HUES64 (cell line): Measurements from ENCODE around the gene EDC4.

ENCODE experiments used
- H3K27ac ChIP-seq: 2 replicates; pipeline ENCODE4 v1.7.0; 2013; ENCODE audit warnings: low read depth, low read length, inconsistent platforms
- H3K27me3 ChIP-seq: 2 replicates; pipeline ENCODE4 v1.6.1; 2013; ENCODE audit warnings: mild to moderate bottlenecking, low read length; ENCODE audit not compliant: insufficient read depth
- H3K36me3 ChIP-seq: 2 replicates; pipeline ENCODE4 v1.6.1; 2013; ENCODE audit warnings: mild to moderate bottlenecking, low read length; ENCODE audit not compliant: insufficient read depth
- H3K4me1 ChIP-seq: 2 replicates; pipeline ENCODE4 v1.6.1; 2013; ENCODE audit warnings: mild to moderate bottlenecking, low read length, moderate library complexity; ENCODE audit not compliant: insufficient read depth
- H3K4me3 ChIP-seq: 2 replicates; pipeline ENCODE4 v1.5.1; 2013; ENCODE audit warnings: mild to moderate bottlenecking, low read length, moderate library complexity
- H3K9ac ChIP-seq: 2 replicates; pipeline ENCODE4 v1.6.1; 2013; ENCODE audit warnings: mild to moderate bottlenecking, low read depth, low read length
- H3K9me3 ChIP-seq: 2 replicates; pipeline ENCODE4 v1.6.1; 2013; ENCODE audit warnings: low read depth, low read length; ENCODE audit not compliant: insufficient read depth
- WGBS: fragments of 150-250, 120-280 bp; methylation state at CpG from one replicate; pipeline ENCODE4 v1.1.7; 2013; ENCODE audit warnings: missing lambda C conversion rate; 5-methylcytosine and 5-hydroxymethylcytosine counted together

The EDC4 gene

DNA sequence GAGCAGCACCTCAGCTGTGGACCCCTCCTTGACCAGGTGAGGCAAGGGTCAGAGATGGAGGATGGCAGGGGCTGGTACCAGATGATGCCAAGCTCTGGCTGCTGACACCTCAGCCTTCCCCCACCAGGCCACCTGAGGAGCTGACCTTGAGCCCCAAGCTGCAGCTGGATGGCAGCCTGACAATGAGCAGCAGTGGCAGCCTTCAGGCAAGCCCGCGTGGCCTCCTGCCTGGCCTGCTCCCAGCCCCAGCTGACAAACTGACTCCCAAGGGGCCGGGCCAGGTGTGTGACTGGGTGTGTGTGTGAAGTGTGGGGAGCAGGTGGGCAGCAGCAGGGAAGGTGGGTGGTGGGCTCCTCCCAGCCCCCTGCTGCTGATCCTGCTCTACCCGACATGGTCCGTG is 7.1 kb downstream of the EDC4 start:
- WGBS, result 93% methylated on average over 5 of the region's 5 CpGs
- H3K4me1 ChIP-seq, result no peaks in the 10 kb centered on the region; the same call in 1 of the 2 replicates
- no peaks in the 10 kb centered on the region for H3K9me3 ChIP-seq
- H3K27ac ChIP-seq, result no peak overlapping the region
- no peaks in the 10 kb centered on the region for H3K27me3 ChIP-seq
- no peak overlapping the region for H3K4me3 ChIP-seq
- no peak overlapping the region for H3K9ac ChIP-seq
- peaks cover 83% of the 10 kb centered on the region for H3K36me3 ChIP-seq

DNA sequence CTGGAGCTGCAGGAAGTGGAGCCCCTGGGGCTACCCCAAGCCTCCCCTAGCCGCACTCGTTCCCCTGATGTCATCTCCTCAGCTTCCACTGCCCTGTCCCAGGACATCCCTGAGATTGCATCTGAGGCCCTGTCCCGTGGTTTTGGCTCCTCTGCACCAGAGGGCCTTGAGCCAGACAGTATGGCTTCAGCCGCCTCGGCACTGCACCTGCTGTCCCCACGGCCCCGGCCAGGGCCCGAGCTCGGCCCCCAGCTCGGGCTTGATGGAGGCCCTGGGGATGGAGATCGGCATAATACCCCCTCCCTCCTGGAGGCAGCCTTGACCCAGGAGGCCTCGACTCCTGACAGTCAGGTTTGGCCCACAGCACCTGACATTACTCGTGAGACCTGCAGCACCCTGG is 7.7 kb downstream of the EDC4 start:
- H3K4me1 ChIP-seq, result no peaks in the 10 kb centered on the region; the same call in 1 of the 2 replicates
- no peaks in the 10 kb centered on the region for H3K27me3 ChIP-seq
- H3K27ac ChIP-seq, result no peak overlapping the region
- no peaks in the 10 kb centered on the region for H3K9me3 ChIP-seq
- H3K9ac ChIP-seq, result no peak overlapping the region
- peaks cover 83% of the 10 kb centered on the region for H3K36me3 ChIP-seq
- WGBS, result 96% methylated on average over 13 of the region's 13 CpGs
- H3K4me3 ChIP-seq, result no peak overlapping the region

GRCh38 chr16:67881621-67882161 is 8.8 kb downstream of the EDC4 start:
- 95% methylated on average over 21 of the region's 21 CpGs for WGBS
- H3K9me3 ChIP-seq, result no peaks in the 10 kb centered on the region
- peaks cover 73% of the 10 kb centered on the region for H3K36me3 ChIP-seq
- H3K4me1 ChIP-seq, result no peaks in the 10 kb centered on the region; the same call in 1 of the 2 replicates
- H3K27ac ChIP-seq, result no peak overlapping the region
- no peak overlapping the region for H3K4me3 ChIP-seq
- no peak overlapping the region for H3K9ac ChIP-seq
- no peaks in the 10 kb centered on the region for H3K27me3 ChIP-seq

GRCh38 chr16:67882374-67883145 is 9.7 kb downstream of the EDC4 start:
- Histone ChIP-seq H3K4me3 (no peak overlapping the region), H3K27me3 (no peaks in the 10 kb centered on the region), H3K9me3 (no peaks in the 10 kb centered on the region), H3K4me1 (no peaks in the 10 kb centered on the region; the same call in 1 of the 2 replicates), H3K27ac (no peak overlapping the region), H3K36me3 (peaks cover 65% of the 10 kb centered on the region), H3K9ac (no peak overlapping the region)
- WGBS, result 92% methylated on average over 18 of the region's 18 CpGs

- no peaks in the 10 kb centered on the region for H3K9me3 ChIP-seq
- peaks cover 57% of the 10 kb centered on the region for H3K36me3 ChIP-seq
- no peak overlapping the region for H3K27ac ChIP-seq
- H3K4me1 ChIP-seq, result no peaks in the 10 kb centered on the region; the same call in 1 of the 2 replicates
- WGBS, result 81% methylated on average over 6 of the region's 6 CpGs
- H3K4me3 ChIP-seq, result no peak overlapping the region
- H3K9ac ChIP-seq, result no peak overlapping the region
- H3K27me3 ChIP-seq, result no peaks in the 10 kb centered on the region
These were observed 10.5 kb downstream of the EDC4 start for GRCh38 chr16:67883146-67883871.

- Histone ChIP-seq H3K27ac (no peak overlapping the region), H3K9ac (no peak overlapping the region), H3K4me1 (no peaks in the 10 kb centered on the region; the same call in 1 of the 2 replicates), H3K36me3 (peaks cover 52% of the 10 kb centered on the region), H3K27me3 (no peaks in the 10 kb centered on the region), H3K4me3 (no peak overlapping the region), H3K9me3 (no peaks in the 10 kb centered on the region)
- WGBS, result 67% methylated on average over 11 of the region's 11 CpGs
These were observed 11.0 kb downstream of the EDC4 start for GRCh38 chr16:67883872-67884261.

GRCh38 chr16:67884684-67885083 is 11.8 kb downstream of the EDC4 start, which contains the start of gene NRN1L:
TSS of gene NRN1L (plus strand) at chr16:67884885. CDS start at chr16:67884904, 19 bp downstream.
- Histone ChIP-seq H3K27ac (peak within 1 kb of the TSS; percentile 11; the same call in 1 of the 2 replicates), H3K9ac (no peak within 1 kb of the TSS), H3K4me3 (peak within 1 kb of the TSS; percentile 8; the same call in 1 of the 2 replicates), H3K27me3 (no peaks in the 10 kb centered on the region), H3K9me3 (no peaks in the 10 kb centered on the region), H3K36me3 (peaks cover 43% of the 10 kb centered on the region), H3K4me1 (no peaks in the 10 kb centered on the region; the same call in 1 of the 2 replicates)
- 14% methylated on average over 22 of the region's 22 CpGs for WGBS

DNA sequence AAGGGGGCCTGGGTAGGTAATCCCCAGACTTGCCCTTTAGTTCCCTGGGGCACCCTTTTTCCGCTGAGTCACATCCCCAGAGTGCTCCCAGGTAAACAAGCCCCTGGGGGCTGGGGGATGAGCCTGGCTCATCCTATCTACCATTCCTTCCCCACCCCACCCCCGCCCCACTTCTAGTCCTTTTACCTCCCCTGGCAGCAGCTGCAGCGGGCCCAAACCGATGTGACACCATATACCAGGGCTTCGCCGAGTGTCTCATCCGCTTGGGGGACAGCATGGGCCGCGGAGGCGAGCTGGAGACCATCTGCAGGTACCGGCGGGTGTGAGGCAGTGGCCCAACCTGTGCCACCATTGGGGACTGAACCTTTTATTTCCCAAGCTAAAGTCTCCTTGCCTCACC is 12.7 kb downstream of the EDC4 start:
- Histone ChIP-seq H3K9me3 (no peaks in the 10 kb centered on the region), H3K27me3 (no peaks in the 10 kb centered on the region), H3K9ac (no peak overlapping the region), H3K36me3 (peaks cover 35% of the 10 kb centered on the region), H3K4me1 (no peaks in the 10 kb centered on the region; the same call in 1 of the 2 replicates), H3K4me3 (no peak overlapping the region), H3K27ac (no peak overlapping the region)
- WGBS, result 87% methylated on average over 12 of the region's 12 CpGs

- WGBS, result 96% methylated on average over 19 of the region's 19 CpGs
- H3K27me3 ChIP-seq, result no peaks in the 10 kb centered on the region
- H3K27ac ChIP-seq, result no peak overlapping the region
- no peak overlapping the region for H3K9ac ChIP-seq
- H3K4me1 ChIP-seq, result no peaks in the 10 kb centered on the region; the same call in 1 of the 2 replicates
- no peaks in the 10 kb centered on the region for H3K9me3 ChIP-seq
- no peak overlapping the region for H3K4me3 ChIP-seq
- H3K36me3 ChIP-seq, result peaks cover 31% of the 10 kb centered on the region
These were observed 13.1 kb downstream of the EDC4 start for GRCh38 chr16:67885976-67886375.

GRCh38 chr16:67886387-67886786 is 13.5 kb downstream of the EDC4 start:
- Histone ChIP-seq H3K9me3 (no peaks in the 10 kb centered on the region), H3K27ac (no peak overlapping the region), H3K9ac (no peak overlapping the region), H3K4me3 (no peak overlapping the region), H3K36me3 (peaks cover 26% of the 10 kb centered on the region), H3K27me3 (no peaks in the 10 kb centered on the region), H3K4me1 (no peaks in the 10 kb centered on the region; the same call in 1 of the 2 replicates)
- WGBS, result 87% methylated on average over 5 of the region's 5 CpGs

- no peaks in the 10 kb centered on the region for H3K9me3 ChIP-seq
- H3K36me3 ChIP-seq, result peaks cover 8% of the 10 kb centered on the region
- no peak overlapping the region for H3K27ac ChIP-seq
- H3K4me3 ChIP-seq, result no peak overlapping the region
- H3K27me3 ChIP-seq, result no peaks in the 10 kb centered on the region
- 93% methylated on average over 3 of the region's 3 CpGs for WGBS
- peaks cover 5% of the 10 kb centered on the region for H3K4me1 ChIP-seq
- H3K9ac ChIP-seq, result no peak overlapping the region
These were observed 15.5 kb downstream of the EDC4 start for GRCh38 chr16:67888331-67888730.
